Ascending aorta (tissue), 2 donors: Measurements from ENCODE around the gene AFP. TPM values are rescaled to one million over a fixed set of nuclear protein-coding genes. Genes with fewer than 3 reads are reported as not detected.

Experiments
- DNase-seq, 2 donors: peaks; one replicate each; pipeline ENCODE4 v3.0.0-alpha.2; 2019; ENCODE audit warnings: low spot score in 2 of 2
- H3K27ac ChIP-seq, 2 donors: fragments of 200-600 bp; sonication (generic); one replicate each; pipeline ENCODE4 v1.5.1; 2016 to 2017; ENCODE audit warnings: mild to moderate bottlenecking in 1 of 2
- H3K27me3 ChIP-seq: fragments of 200-600 bp; sonication (generic); one replicate; pipeline ENCODE4 v1.5.1; 2017
- H3K36me3 ChIP-seq, 2 donors: fragments of 200-600 bp; sonication (generic); one replicate each; pipeline ENCODE4 v1.5.1; 2016
- H3K4me1 ChIP-seq, 2 donors: fragments of 200-600 bp; sonication (generic); one replicate each; pipeline ENCODE4 v1.5.1; 2016 to 2017; ENCODE audit warnings: mild to moderate bottlenecking in 1 of 2
- H3K4me3 ChIP-seq, 2 donors: fragments of 200-600 bp; sonication (generic); one replicate each; pipeline ENCODE4 v1.5.1; 2016 to 2017; ENCODE audit warnings: mild to moderate bottlenecking in 1 of 2
- H3K9me3 ChIP-seq, 2 donors: fragments of 200-600 bp; sonication (generic); one replicate each; pipeline ENCODE4 v1.5.1; 2016
- CTCF ChIP-seq, 3 experiments: fragments of 200-600 bp in 2 of 3; fragments of 450-650 bp in 1 of 3; sonication (generic) in 2 of 3; IDR thresholded peaks; one replicate each; pipeline ENCODE4 v1.5.1; 2016 to 2019; ENCODE audit warnings: antibody characterized with exemption in 3 of 3, mild to moderate bottlenecking in 1 of 3, moderate library complexity in 1 of 3
- intact Hi-C: fragments of 100-400 bp; cut with DNase I; formaldehyde crosslinking; loops from one replicate; pipeline ENCODE4 v1.15.1; 2023
- total RNA-seq: library from RNA; depleted of rRNA; stranded (reverse); fragments of >200 nt; gene quantifications from one replicate; pipeline ENCODE4 v1.1.0, GENCODE V29; 2016

AFP gene
- total RNA-seq, 1 donor from 2014 or later = not detected

GRCh38 chr4:73426666-73427065 lies 9.4 kb upstream of the AFP start:
- Histone ChIP-seq H3K4me3 (no peak overlapping the region), H3K4me1 (no peaks in the 10 kb centered on the region), H3K36me3 (no peaks in the 10 kb centered on the region), H3K27ac (no peak overlapping the region), H3K27me3 (no peaks in the 10 kb centered on the region), H3K9me3 (no peaks in the 10 kb centered on the region)
- intact Hi-C loops = no loop called here
- no peak for TF ChIP-seq CTCF (IDR thresholded peaks at IDR 0.05)
- DNase-seq = no peak

- H3K9me3 ChIP-seq = no peaks in the 10 kb centered on the region
- no peaks in the 10 kb centered on the region for H3K27me3 ChIP-seq
- no peak overlapping the region for H3K27ac ChIP-seq
- intact Hi-C loops = no loop called here
- no peak for DNase-seq
- no peaks in the 10 kb centered on the region for H3K4me1 ChIP-seq
- no peak for TF ChIP-seq CTCF (IDR thresholded peaks at IDR 0.05)
- H3K4me3 ChIP-seq = no peak overlapping the region
- no peaks in the 10 kb centered on the region for H3K36me3 ChIP-seq
Measured at GRCh38 chr4:73429118-73429517, 6.9 kb upstream of the AFP start.

- Histone ChIP-seq H3K36me3 (no peaks in the 10 kb centered on the region), H3K27ac (no peak overlapping the region), H3K4me1 (no peaks in the 10 kb centered on the region), H3K4me3 (no peak overlapping the region), H3K9me3 (no peaks in the 10 kb centered on the region), H3K27me3 (no peaks in the 10 kb centered on the region)
- no peak for TF ChIP-seq CTCF (IDR thresholded peaks at IDR 0.05)
- no peak for DNase-seq
- intact Hi-C loops = no loop called here
Measured at GRCh38 chr4:73429826-73430587, 6.0 kb upstream of the AFP start.

- intact Hi-C loops = no loop called here
- H3K27me3 ChIP-seq = no peaks in the 10 kb centered on the region
- no peaks in the 10 kb centered on the region for H3K9me3 ChIP-seq
- DNase-seq = no peak
- H3K4me1 ChIP-seq = no peaks in the 10 kb centered on the region
- TF ChIP-seq CTCF (IDR thresholded peaks at IDR 0.05) = no peak
- no peaks in the 10 kb centered on the region for H3K36me3 ChIP-seq
- no peak overlapping the region for H3K4me3 ChIP-seq
- H3K27ac ChIP-seq = no peak overlapping the region
Measured at GRCh38 chr4:73431813-73432168, 4.2 kb upstream of the AFP start.

- TF ChIP-seq CTCF (IDR thresholded peaks at IDR 0.05) = no peak
- no peak for DNase-seq
- H3K27ac ChIP-seq = no peak overlapping the region
- intact Hi-C loops = no loop called here
- H3K9me3 ChIP-seq = no peaks in the 10 kb centered on the region
- no peaks in the 10 kb centered on the region for H3K36me3 ChIP-seq
- H3K4me1 ChIP-seq = no peaks in the 10 kb centered on the region
- H3K27me3 ChIP-seq = no peaks in the 10 kb centered on the region
- H3K4me3 ChIP-seq = no peak overlapping the region
Measured at GRCh38 chr4:73432169-73433000, 3.6 kb upstream of the AFP start.
